Epithelial cell of prostate (primary cell): ENCODE measurements around the gene PPFIA4.

Experiments used
- DNase-seq: peaks from one replicate; pipeline ENCODE4 v3.0.0-alpha.2; 2011; ENCODE audit warnings: low read depth, low spot score
- H3K27ac ChIP-seq: fragments of 450-650 bp; 2 replicates; pipeline ENCODE4 v1.5.1; 2017; ENCODE audit warnings: mild to moderate bottlenecking

The PPFIA4 gene

GRCh38 chr1:203121186-203122015 lies 95.1 kb downstream of the PPFIA4 start:
- H3K27ac ChIP-seq, result no peak overlapping the region
- DNase-seq, result no peak

- no peak for DNase-seq
- no peak overlapping the region for H3K27ac ChIP-seq
Observed at GRCh38 chr1:203122159-203122558, 95.9 kb downstream of the PPFIA4 start.

- DNase-seq, result no peak
- H3K27ac ChIP-seq, result no peak overlapping the region
Observed at GRCh38 chr1:203124011-203124410, 97.7 kb downstream of the PPFIA4 start.

- no peak for DNase-seq
- no peak overlapping the region for H3K27ac ChIP-seq
Observed at GRCh38 chr1:203124546-203125317, 98.4 kb downstream of the PPFIA4 start.

GRCh38 chr1:203126151-203126865 lies 100.0 kb downstream of the PPFIA4 start:
- no peak overlapping the region for H3K27ac ChIP-seq
- no peak for DNase-seq

GRCh38 chr1:203126866-203127665 lies 100.8 kb downstream of the PPFIA4 start:
- no peak for DNase-seq

GRCh38 chr1:203127666-203128430 lies 101.6 kb downstream of the PPFIA4 start, which contains the start of gene ADORA1:
Gene ADORA1 (plus strand): TSS chr1:203127726. CDS start chr1:203128842, 1,116 bp downstream.
- H3K27ac ChIP-seq, result no peak within 1 kb of the TSS
- DNase-seq, result no peak

More at GRCh38 chr1:203126866-203127665, 100.8 kb downstream of the PPFIA4 start:
- H3K27ac ChIP-seq, result no peak overlapping the region

- no peak for DNase-seq
Observed at GRCh38 chr1:203128431-203128715, 102.1 kb downstream of the PPFIA4 start.

More at GRCh38 chr1:203128431-203128715, 102.1 kb downstream of the PPFIA4 start:
- no peak overlapping the region for H3K27ac ChIP-seq
